Keratinocyte (primary cell): ENCODE data around the gene CARTPT. TPM values are rescaled to one million over a fixed set of nuclear protein-coding genes. Genes with fewer than 3 reads are reported as not detected.

Experiments
- DNase-seq: peaks from one replicate; pipeline ENCODE4 v3.0.0-alpha.2; 2011; ENCODE audit warnings: low read depth, missing footprints, low spot score
- FAIRE-seq: peaks from 2 replicates; lab custom pipeline; 2011; peaks lifted over from hg19 to GRCh38; lab: Jason Lieb, UNC
- H2AFZ ChIP-seq: 2 replicates; pipeline ENCODE4 v1.6.0; 2012; ENCODE audit warnings: low read length, control low read depth, inconsistent platforms; ENCODE audit not compliant: control insufficient read depth
- H3K27ac ChIP-seq: 2 replicates; pipeline ENCODE4 v1.5.1; 2011; ENCODE audit warnings: low read length; ENCODE audit not compliant: control insufficient read depth, insufficient read depth
- H3K27me3 ChIP-seq: 3 replicates; pipeline ENCODE4 v1.6.0; 2011; ENCODE audit warnings: low read length; ENCODE audit not compliant: control insufficient read depth, insufficient read depth; ENCODE audit errors: extremely low read depth
- H3K36me3 ChIP-seq, 2 experiments: 2 replicates in 1 of 2; 3 replicates in 1 of 2; pipeline ENCODE4 v1.5.1; 2011; ENCODE audit warnings: low read length in 2 of 2, mild to moderate bottlenecking in 1 of 2; ENCODE audit not compliant: control insufficient read depth in 2 of 2, insufficient read depth in 2 of 2; ENCODE audit errors: extremely low read depth in 1 of 2
- H3K4me1 ChIP-seq: 3 replicates; pipeline ENCODE4 v1.5.1; 2011; ENCODE audit warnings: low read length; ENCODE audit not compliant: control insufficient read depth, insufficient read depth; ENCODE audit errors: extremely low read depth
- H3K4me2 ChIP-seq: 3 replicates; pipeline ENCODE4 v1.6.0; 2011; ENCODE audit warnings: low read depth, low read length; ENCODE audit not compliant: control insufficient read depth, insufficient read depth; ENCODE audit errors: extremely low read depth
- H3K4me3 ChIP-seq, 3 experiments: fragments of 200-600 bp in 1 of 3; sonication (generic) in 1 of 3; 2 replicates in 2 of 3; 3 replicates in 1 of 3; pipeline ENCODE4 v1.5.1; 2011 to 2016; ENCODE audit warnings: low read length in 3 of 3, mild to moderate bottlenecking in 3 of 3, control low read depth in 2 of 3, inconsistent platforms in 1 of 3, low read depth in 1 of 3, mixed read lengths in 1 of 3, mixed run types in 1 of 3, moderate library complexity in 1 of 3; ENCODE audit not compliant: control insufficient read depth in 2 of 3, insufficient read depth in 2 of 3; ENCODE audit errors: extremely low read depth in 1 of 3
- H3K79me2 ChIP-seq: 2 replicates; pipeline ENCODE4 v1.6.0; 2012; ENCODE audit warnings: low read length; ENCODE audit not compliant: control insufficient read depth, insufficient read depth
- H3K9ac ChIP-seq: 3 replicates; pipeline ENCODE4 v1.6.0; 2011; ENCODE audit warnings: low read length; ENCODE audit not compliant: control insufficient read depth, insufficient read depth; ENCODE audit errors: extremely low read depth
- H3K9me1 ChIP-seq: 3 replicates; pipeline ENCODE4 v1.6.0; 2011; ENCODE audit warnings: low read length; ENCODE audit not compliant: control insufficient read depth, insufficient read depth; ENCODE audit errors: extremely low read depth
- H3K9me3 ChIP-seq: 2 replicates; pipeline ENCODE4 v1.5.1; 2012; ENCODE audit warnings: low read depth, low read length; ENCODE audit not compliant: control insufficient read depth
- H4K20me1 ChIP-seq: 3 replicates; pipeline ENCODE4 v1.6.0; 2011; ENCODE audit warnings: low read length; ENCODE audit not compliant: control insufficient read depth, insufficient read depth; ENCODE audit errors: extremely low read depth
- EZH2 ChIP-seq: IDR thresholded peaks from one replicate; pipeline ENCODE4 v1.6.1; 2012; ENCODE audit warnings: inconsistent platforms, mild to moderate bottlenecking, low read length, moderate library complexity
- dilution Hi-C: fragments of 300-500 bp; cut with MboI; formaldehyde crosslinking; loops from one replicate; pipeline ENCODE4 v1.7.0; 2020; ENCODE audit warnings: low sequenced_read_pairs; ENCODE audit not compliant: extremely low pct_ligation_motif_present
- polyA plus RNA-seq, 5 experiments: library from polyadenylated mRNA; depleted of rRNA in 3 of 5; stranded (reverse) in 3 of 5; stranded (forward) in 1 of 5; unstranded in 1 of 5; fragments of >200 nt; gene quantifications; 1 replicate in 1 of 5; 2 replicates in 3 of 5; 3 replicates in 1 of 5; pipeline versions ENCODE4 v1.2.1 to v1.2.3, GENCODE V29; 2011 to 2012; ENCODE audit warnings: missing spikeins in 2 of 5, low read depth in 1 of 5, low replicate concordance in 1 of 5
- TF ChIP-seq, protein P1 (sequence below), 3 experiments: IDR thresholded peaks in 1 of 3; conservative IDR thresholded peaks in 1 of 3; optimal IDR thresholded peaks in 1 of 3; 2 replicates in 2 of 3; 3 replicates in 1 of 3; pipeline versions ENCODE3 to v1.5.1; 2011; ENCODE audit warnings: low read length in 3 of 3, mild to moderate bottlenecking in 3 of 3, moderate library complexity in 2 of 3, control low read depth in 1 of 3, inconsistent platforms in 1 of 3; ENCODE audit not compliant: insufficient read depth in 2 of 3; ENCODE audit errors: extremely low read depth in 1 of 3

The CARTPT gene
- polyA plus RNA-seq, 1 donor (not counting 4 experiments of a cell fraction or from before 2014, with no cell fraction given) = not detected

DNA sequence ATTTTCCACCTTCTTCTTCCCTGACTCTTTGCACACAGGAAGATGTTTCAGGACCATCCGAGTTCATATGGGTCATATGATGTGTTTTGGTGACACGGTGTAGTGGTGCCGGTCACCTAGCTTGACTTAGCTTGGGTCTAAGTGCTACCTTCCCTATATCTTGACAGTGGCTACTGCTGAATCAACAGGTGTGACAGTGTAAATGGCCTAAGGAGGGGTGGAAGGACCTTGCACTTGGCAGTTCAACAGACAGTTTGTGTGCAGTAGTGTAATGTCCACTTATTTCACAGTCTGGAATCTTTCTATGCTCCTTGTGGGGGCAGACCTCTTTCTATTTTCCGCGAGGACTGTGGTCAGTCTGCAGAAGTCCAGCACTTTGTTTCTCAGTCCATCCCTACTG is 43.8 kb downstream of the CARTPT start:
- no peak for FAIRE-seq
- dilution Hi-C loops = no loop called here

DNA sequence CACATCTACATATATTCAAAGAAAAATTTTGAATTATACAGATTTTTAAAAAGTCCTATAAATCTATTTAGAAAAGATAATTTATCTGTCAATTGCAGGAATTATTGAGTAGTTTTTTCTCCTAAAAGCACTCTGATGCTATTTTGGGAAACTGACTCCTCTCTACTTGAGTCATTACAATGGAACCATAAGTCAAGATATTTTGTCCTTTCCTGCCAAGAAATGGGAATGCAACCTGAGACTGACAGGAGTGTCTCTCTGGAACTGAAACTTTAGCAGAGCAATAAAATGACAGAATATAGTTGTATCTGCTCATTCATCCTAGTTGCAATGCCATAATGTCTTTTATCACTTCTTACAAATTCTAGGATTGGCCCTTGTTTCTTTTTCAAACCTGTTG is 48.6 kb downstream of the CARTPT start:
- H3K79me2 ChIP-seq = no peaks in the 10 kb centered on the region
- H3K27ac ChIP-seq = no peak overlapping the region
- H3K4me3 ChIP-seq = no peak overlapping the region
- no peaks in the 10 kb centered on the region for H3K9me1 ChIP-seq
- no peaks in the 10 kb centered on the region for H3K36me3 ChIP-seq
- dilution Hi-C loops = no loop called here
- no peaks in the 10 kb centered on the region for H3K4me1 ChIP-seq
- no peak overlapping the region for H3K9ac ChIP-seq
- H3K4me2 ChIP-seq = no peak overlapping the region
- H3K9me3 ChIP-seq = no peaks in the 10 kb centered on the region
- no peak overlapping the region for H2AFZ ChIP-seq
- FAIRE-seq (no peak), DNase-seq (no peak)
- TF ChIP-seq, protein P1, sequence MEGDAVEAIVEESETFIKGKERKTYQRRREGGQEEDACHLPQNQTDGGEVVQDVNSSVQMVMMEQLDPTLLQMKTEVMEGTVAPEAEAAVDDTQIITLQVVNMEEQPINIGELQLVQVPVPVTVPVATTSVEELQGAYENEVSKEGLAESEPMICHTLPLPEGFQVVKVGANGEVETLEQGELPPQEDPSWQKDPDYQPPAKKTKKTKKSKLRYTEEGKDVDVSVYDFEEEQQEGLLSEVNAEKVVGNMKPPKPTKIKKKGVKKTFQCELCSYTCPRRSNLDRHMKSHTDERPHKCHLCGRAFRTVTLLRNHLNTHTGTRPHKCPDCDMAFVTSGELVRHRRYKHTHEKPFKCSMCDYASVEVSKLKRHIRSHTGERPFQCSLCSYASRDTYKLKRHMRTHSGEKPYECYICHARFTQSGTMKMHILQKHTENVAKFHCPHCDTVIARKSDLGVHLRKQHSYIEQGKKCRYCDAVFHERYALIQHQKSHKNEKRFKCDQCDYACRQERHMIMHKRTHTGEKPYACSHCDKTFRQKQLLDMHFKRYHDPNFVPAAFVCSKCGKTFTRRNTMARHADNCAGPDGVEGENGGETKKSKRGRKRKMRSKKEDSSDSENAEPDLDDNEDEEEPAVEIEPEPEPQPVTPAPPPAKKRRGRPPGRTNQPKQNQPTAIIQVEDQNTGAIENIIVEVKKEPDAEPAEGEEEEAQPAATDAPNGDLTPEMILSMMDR (optimal IDR thresholded peaks at IDR 0.05 in 1 of 3, IDR thresholded peaks at IDR 0.05 in 1 of 3, conservative IDR thresholded peaks at IDR 0.05 in 1 of 3; ENCODE audit: extremely low read depth in 1 of 3, insufficient read depth in 2 of 3, low read length in 3 of 3) = no peak
- TF ChIP-seq EZH2 = no peak
- no peaks in the 10 kb centered on the region for H4K20me1 ChIP-seq
- H3K27me3 ChIP-seq = no peaks in the 10 kb centered on the region

More for the DNA sequence above, 43.8 kb downstream of the CARTPT start:
- H3K79me2 ChIP-seq = no peaks in the 10 kb centered on the region
- no peak for DNase-seq
- H3K9me3 ChIP-seq = no peaks in the 10 kb centered on the region
- no peak for TF ChIP-seq EZH2
- TF ChIP-seq, protein P1 (optimal IDR thresholded peaks at IDR 0.05 in 1 of 3, IDR thresholded peaks at IDR 0.05 in 1 of 3, conservative IDR thresholded peaks at IDR 0.05 in 1 of 3; ENCODE audit: extremely low read depth in 1 of 3, insufficient read depth in 2 of 3, low read length in 3 of 3) = no peak
- no peak overlapping the region for H2AFZ ChIP-seq
- H3K4me1 ChIP-seq = no peaks in the 10 kb centered on the region
- H4K20me1 ChIP-seq = no peaks in the 10 kb centered on the region
- H3K9ac ChIP-seq = no peak overlapping the region
- no peaks in the 10 kb centered on the region for H3K27me3 ChIP-seq
- no peaks in the 10 kb centered on the region for H3K9me1 ChIP-seq
- no peaks in the 10 kb centered on the region for H3K36me3 ChIP-seq
- H3K4me2 ChIP-seq = no peak overlapping the region
- no peak overlapping the region for H3K4me3 ChIP-seq
- no peak overlapping the region for H3K27ac ChIP-seq
